Panc1 (cell line): Measurements from ENCODE around the gene MTF1. TPM values are rescaled to one million over a fixed set of nuclear protein-coding genes. Genes with fewer than 3 reads are reported as not detected.

ENCODE experiments used
- total RNA-seq: library from RNA; stranded (reverse); gene quantifications from one replicate; pipeline ENCODE4 v1.2.1, GENCODE V29; 2021; ENCODE audit not compliant: unreplicated experiment

The MTF1 gene
- total RNA-seq, 1 experiment from 2014 or later = 26.2 TPM

Other genes starting within 250 kb of the MTF1 start
- gene RSPO1, start 224.7 kb downstream of the MTF1 start, total RNA-seq = 0.18 TPM
- gene CDCA8, start 167.1 kb downstream of the MTF1 start, total RNA-seq = 56.5 TPM
- 2.8 TPM for gene EPHA10, start 94.5 kb downstream of the MTF1 start, total RNA-seq
- gene MANEAL, start 65.7 kb downstream of the MTF1 start, total RNA-seq = 29.7 TPM
- 77.2 TPM for gene C1orf122, start 51.8 kb downstream of the MTF1 start, total RNA-seq
- gene YRDC, start 51.4 kb downstream of the MTF1 start, total RNA-seq = 24.0 TPM
- 17.7 TPM for gene INPP5B, start 87.5 kb upstream of the MTF1 start, total RNA-seq
- 85.8 TPM for gene SF3A3, start 130.4 kb upstream of the MTF1 start, total RNA-seq
- 23.4 TPM for gene FHL3, start 145.9 kb upstream of the MTF1 start, total RNA-seq
- gene UTP11, start 153.1 kb upstream of the MTF1 start, total RNA-seq = 53.8 TPM
- gene POU3F1, start 187.2 kb upstream of the MTF1 start, total RNA-seq = 0.08 TPM